GM10248 (cell line): Measurements from ENCODE around the gene SCGB3A1.

Experiments
- CTCF ChIA-PET: fragments of 300-600 bp; sonication (Branson Sonifier 250); formaldehyde crosslinking; extraction: SDS; loops from one replicate; lab custom pipeline; 2021; ENCODE audit warnings: antibody characterized with exemption; lab: Yijun Ruan, JAX
- POLR2A ChIA-PET: fragments of 350-650 bp; sonication (Branson Sonifier 250); formaldehyde crosslinking; extraction: SDS; loops from one replicate; lab custom pipeline; 2020; ENCODE audit warnings: antibody characterized with exemption; lab: Yijun Ruan, JAX
- DNase-seq: peaks from one replicate; pipeline ENCODE4 v3.0.0; 2012; ENCODE audit errors: extremely low spot score
- TF ChIP-seq, protein P1 (sequence below): IDR thresholded peaks from 2 replicates; pipeline ENCODE4 v1.5.1; 2012; ENCODE audit warnings: mild to moderate bottlenecking, low read depth; ENCODE audit errors: extremely low read depth, missing control alignments, control extremely low read depth

Gene SCGB3A1

DNA sequence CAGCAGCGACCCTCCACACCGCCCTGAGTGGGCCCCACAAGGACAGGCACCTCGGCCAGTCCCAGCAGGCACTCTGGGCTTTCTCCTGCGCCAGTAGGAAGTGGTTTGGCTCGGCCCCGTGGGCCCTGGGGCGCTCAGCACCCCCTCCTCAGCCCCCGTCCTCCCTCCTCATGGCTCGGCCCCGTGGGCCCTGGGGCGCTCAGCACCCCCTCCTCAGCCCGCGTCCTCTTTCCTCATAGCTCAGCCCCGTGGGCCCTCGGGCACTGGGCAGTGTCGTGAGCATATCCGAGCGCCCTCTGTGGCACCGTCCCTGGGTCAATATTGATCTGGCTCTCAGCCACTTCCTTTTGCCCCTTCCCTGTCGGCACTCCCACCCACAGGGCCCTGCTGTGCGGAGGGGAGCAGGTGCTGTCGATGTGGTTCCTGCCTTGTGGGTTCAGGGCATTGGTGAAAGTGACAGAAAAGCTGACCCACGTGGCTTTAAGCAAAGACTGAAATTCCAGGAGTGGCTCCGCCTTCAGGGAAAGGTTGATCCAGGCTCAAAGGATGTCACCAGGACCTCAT lies 5.5 kb upstream of the SCGB3A1 start:
- DNase-seq, result no peak
- POLR2A ChIA-PET, result no interaction called here
- TF ChIP-seq, protein P1, sequence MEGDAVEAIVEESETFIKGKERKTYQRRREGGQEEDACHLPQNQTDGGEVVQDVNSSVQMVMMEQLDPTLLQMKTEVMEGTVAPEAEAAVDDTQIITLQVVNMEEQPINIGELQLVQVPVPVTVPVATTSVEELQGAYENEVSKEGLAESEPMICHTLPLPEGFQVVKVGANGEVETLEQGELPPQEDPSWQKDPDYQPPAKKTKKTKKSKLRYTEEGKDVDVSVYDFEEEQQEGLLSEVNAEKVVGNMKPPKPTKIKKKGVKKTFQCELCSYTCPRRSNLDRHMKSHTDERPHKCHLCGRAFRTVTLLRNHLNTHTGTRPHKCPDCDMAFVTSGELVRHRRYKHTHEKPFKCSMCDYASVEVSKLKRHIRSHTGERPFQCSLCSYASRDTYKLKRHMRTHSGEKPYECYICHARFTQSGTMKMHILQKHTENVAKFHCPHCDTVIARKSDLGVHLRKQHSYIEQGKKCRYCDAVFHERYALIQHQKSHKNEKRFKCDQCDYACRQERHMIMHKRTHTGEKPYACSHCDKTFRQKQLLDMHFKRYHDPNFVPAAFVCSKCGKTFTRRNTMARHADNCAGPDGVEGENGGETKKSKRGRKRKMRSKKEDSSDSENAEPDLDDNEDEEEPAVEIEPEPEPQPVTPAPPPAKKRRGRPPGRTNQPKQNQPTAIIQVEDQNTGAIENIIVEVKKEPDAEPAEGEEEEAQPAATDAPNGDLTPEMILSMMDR, result no peak
- CTCF ChIA-PET, result interaction anchor here (2.3 kb wide), 1 partner anchor 10 kb away, joined by 8 read pairs; no protein-coding TSS in a partner anchor

DNA sequence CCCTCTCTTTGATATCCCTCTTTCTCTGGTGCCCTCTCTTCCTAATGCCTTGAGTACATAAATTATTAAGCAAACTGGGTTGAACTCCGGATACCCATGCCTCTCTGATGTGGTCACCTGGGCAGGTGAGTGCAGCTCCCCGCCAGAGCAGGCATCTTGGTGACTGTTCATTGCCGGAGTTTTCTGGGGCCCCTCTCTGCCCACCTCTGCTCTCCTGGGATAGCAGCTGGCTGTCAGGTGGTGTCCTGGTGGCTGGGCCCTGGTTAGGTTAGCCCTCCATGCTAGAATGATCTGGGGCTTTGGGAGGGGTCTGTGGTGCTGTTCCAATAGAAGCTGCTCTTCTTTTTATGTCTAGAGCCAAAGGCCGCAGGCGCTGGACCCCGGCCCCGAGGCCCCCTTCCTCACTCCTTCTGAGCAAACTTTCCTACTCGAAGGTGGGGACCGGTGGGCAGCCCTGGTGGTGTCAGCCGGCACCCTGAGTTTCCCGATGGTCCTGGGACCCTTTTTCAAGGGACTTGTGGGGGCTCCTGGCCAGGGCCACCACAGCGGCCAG lies 4.9 kb upstream of the SCGB3A1 start:
- ChIA-PET POLR2A (interaction anchor here (0.6 kb wide), 1 partner anchor 151 kb away, joined by 3 read pairs; no protein-coding TSS in a partner anchor), CTCF (interaction anchor here (1.0 to 2.3 kb wide), 2 partner anchors 9 to 10 kb away, joined by 3 to 8 read pairs; no protein-coding TSS in a partner anchor)
- TF ChIP-seq, protein P1, result no peak
- no peak for DNase-seq

DNA sequence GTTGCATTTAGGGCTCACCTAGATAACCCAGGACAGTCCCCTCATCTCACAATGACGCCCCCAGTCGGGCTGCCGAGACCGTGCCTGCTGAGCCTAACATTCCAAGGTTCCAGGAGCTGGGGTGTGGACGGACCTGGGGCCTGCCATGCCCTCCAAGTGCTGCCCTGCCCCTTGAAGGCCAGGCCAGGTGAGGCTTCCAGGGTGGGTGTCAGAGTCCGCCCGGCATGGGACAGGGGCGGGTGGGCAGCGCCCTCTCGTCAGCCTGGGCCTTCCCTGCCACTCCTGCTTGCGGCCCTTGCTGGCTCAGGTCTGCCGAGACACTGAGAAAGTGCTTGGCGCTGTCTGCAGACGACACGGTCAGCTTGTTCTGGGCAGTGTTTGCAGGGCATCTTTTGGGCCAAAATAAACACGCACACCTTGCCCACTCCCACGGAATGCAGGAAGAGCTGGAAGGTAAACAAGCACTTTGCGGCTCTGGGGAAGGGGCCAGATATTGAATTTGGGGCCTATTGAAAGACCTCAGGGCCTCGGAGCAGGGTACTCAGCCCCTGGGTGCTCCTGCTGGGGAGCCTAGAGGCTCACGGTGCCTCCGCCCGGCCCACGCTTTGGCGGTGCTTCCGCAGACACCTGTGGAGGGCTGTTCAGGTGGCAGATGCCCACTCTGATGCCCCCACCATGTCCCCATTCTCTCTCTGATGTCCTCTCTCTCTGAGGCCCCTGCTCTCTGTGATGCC lies 4.2 kb upstream of the SCGB3A1 start:
- TF ChIP-seq, protein P1, result no peak
- ChIA-PET CTCF (interaction anchor here (1.0 to 2.3 kb wide), 2 partner anchors 10 to 11 kb away, joined by 3 to 8 read pairs; no protein-coding TSS in a partner anchor), POLR2A (interaction anchor here (0.6 kb wide), 1 partner anchor 152 kb away, joined by 3 read pairs; no protein-coding TSS in a partner anchor)
- peak; percentile 11 for DNase-seq

DNA sequence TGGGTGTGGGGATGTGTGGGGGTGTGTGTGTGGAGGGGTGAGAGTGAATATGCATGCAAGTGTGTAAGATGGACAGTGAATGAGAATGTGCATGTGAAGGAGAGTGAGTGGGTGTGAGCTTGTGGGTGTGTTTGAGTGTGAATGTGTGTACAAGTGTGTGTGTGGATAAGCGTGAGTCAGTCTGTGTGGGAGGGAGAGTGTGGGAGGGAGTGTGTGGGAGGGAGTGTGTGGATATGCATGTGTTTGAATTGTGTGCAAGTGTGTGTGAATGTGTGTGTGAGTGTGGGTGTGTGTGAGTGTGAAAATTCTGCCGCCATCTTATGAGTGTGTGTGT lies 3.7 kb upstream of the SCGB3A1 start:
- DNase-seq, result no peak
- ChIA-PET POLR2A (no interaction called here), CTCF (no interaction called here)
- TF ChIP-seq, protein P1, result no peak

DNA sequence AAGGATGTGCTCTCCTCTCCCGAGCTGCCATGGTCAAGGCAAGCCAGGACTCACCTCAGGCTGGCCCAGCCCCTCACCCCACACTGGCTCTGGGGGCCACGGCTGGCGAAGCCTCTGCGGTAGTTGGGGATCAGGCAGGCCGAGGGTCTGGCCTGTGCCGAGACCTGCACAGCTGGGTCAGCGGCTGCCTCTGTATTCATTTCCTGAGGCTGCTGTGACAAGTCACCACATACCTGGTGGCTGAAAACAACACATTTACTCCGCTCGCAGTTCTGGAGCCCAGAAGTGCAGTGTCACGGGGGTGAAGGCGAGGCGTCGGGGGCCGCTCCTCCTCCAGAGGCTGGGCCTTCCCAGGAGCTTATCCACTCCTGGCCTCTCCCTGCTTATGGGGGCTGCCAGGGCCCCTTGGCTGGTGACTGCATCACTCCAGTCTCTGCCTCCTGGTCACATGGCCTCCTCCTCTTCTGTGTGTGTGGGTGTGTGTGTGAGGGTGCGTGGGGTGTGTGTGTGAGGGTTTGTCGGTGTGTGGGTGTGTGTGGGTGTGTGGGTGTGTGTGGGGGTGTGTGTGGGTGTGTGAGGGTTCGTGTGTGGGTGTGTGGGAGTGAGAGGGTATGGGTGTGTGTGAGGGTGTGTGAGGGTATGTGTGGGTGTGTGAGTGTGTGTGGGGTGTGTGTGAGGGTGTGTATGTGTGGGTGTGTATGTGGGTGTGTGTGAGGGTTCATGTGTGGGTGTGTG lies 3.2 kb upstream of the SCGB3A1 start:
- ChIA-PET POLR2A (no interaction called here), CTCF (no interaction called here)
- TF ChIP-seq, protein P1, result no peak
- no peak for DNase-seq
